Tibial artery (tissue), 4 donors: ENCODE results near the gene GLDC.

Experiments used
- DNase-seq, 2 donors: peaks; one replicate each; pipeline ENCODE4 v3.0.0-alpha.2; 2019
- H3K27ac ChIP-seq, 2 donors: fragments of 200-600 bp; sonication (generic) in 1 of 2; 1 replicate in 1 of 2; 2 replicates in 1 of 2; pipeline ENCODE4 v1.5.1; 2018 to 2019; ENCODE audit warnings: mild to moderate bottlenecking in 1 of 2
- H3K27me3 ChIP-seq, 2 donors: fragments of 200-600 bp; sonication (generic) in 1 of 2; one replicate each; pipeline versions ENCODE4 v1.5.1 to v1.6.0; 2016 to 2019
- H3K36me3 ChIP-seq, 3 donors: fragments of 200-600 bp; sonication (generic) in 2 of 3; one replicate each; pipeline ENCODE4 v1.5.1; 2016 to 2019; ENCODE audit warnings: mild to moderate bottlenecking in 2 of 3
- H3K4me1 ChIP-seq, 4 donors: fragments of 200-600 bp; sonication (generic) in 2 of 4; 1 replicate in 3 of 4; 2 replicates in 1 of 4; pipeline ENCODE4 v1.5.1; 2016 to 2019
- H3K4me3 ChIP-seq, 2 donors: fragments of 200-600 bp; sonication (generic) in 1 of 2; 1 replicate in 1 of 2; 2 replicates in 1 of 2; pipeline ENCODE4 v1.5.1; 2018 to 2019; ENCODE audit warnings: mild to moderate bottlenecking in 2 of 2
- H3K9me3 ChIP-seq, 3 donors: fragments of 200-600 bp; sonication (generic) in 1 of 3; one replicate each; pipeline ENCODE4 v1.5.1; 2016 to 2019
- intact Hi-C: fragments of 100-400 bp; cut with DNase I; formaldehyde crosslinking; loops from one replicate; pipeline ENCODE4 v1.15.0; 2023; ENCODE audit warnings: low total_unique reads
- TF ChIP-seq, protein P1 (sequence below), 2 experiments: fragments of 200-600 bp in 1 of 2; fragments of 450-650 bp in 1 of 2; IDR thresholded peaks; one replicate each; pipeline ENCODE4 v1.5.1; 2017 to 2019; ENCODE audit warnings: antibody characterized with exemption in 2 of 2, mild to moderate bottlenecking in 1 of 2, moderate library complexity in 1 of 2

The GLDC gene

DNA sequence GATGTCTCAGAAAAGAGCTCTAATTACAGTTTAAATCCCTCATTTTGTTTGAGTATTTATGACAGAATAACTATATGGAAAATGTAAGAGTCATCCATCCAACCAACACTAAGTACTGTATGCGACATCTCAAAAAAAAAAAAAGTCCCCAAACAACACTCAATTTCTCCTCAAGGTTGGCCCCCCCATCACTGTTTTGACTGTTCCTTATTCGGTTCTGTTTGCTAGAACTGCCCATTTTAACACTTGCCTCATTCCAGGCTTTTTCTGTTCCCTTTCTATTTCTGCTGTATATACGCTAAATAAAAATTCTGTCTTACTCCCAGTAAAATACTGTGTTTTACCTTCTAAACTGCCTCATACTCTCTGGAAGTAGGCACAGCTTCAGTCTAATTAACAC lies 25.2 kb downstream of the GLDC start:
- DNase-seq = no peak
- no peaks in the 10 kb centered on the region for H3K36me3 ChIP-seq
- H3K27ac ChIP-seq = no peak overlapping the region
- peaks cover 0 to 6% of the 10 kb centered on the region in 2 donors for H3K27me3 ChIP-seq
- TF ChIP-seq, protein P1, sequence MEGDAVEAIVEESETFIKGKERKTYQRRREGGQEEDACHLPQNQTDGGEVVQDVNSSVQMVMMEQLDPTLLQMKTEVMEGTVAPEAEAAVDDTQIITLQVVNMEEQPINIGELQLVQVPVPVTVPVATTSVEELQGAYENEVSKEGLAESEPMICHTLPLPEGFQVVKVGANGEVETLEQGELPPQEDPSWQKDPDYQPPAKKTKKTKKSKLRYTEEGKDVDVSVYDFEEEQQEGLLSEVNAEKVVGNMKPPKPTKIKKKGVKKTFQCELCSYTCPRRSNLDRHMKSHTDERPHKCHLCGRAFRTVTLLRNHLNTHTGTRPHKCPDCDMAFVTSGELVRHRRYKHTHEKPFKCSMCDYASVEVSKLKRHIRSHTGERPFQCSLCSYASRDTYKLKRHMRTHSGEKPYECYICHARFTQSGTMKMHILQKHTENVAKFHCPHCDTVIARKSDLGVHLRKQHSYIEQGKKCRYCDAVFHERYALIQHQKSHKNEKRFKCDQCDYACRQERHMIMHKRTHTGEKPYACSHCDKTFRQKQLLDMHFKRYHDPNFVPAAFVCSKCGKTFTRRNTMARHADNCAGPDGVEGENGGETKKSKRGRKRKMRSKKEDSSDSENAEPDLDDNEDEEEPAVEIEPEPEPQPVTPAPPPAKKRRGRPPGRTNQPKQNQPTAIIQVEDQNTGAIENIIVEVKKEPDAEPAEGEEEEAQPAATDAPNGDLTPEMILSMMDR (IDR thresholded peaks at IDR 0.05) = no peak
- no peak overlapping the region for H3K4me3 ChIP-seq
- no peaks in the 10 kb centered on the region for H3K9me3 ChIP-seq
- no peaks in the 10 kb centered on the region for H3K4me1 ChIP-seq
- intact Hi-C loops = no loop called here

DNA sequence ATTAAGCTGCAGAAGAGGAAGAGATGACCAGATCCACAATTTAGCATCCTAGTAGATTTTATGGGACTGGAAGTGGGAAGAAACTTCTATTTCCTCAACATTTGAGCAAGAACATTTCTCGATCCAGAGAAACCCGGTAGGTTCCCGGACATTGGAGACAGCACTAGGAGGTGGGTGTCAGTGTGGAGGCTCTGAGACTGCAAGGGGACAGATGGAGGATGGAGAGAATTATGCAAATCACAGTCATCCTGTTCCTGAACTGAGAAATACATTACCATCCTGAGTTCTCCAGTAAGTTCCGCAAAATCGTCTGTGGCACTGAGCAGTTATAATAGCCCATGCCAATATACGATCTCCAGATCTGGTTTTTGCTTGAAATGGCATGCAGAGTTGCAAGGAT lies 25.6 kb downstream of the GLDC start:
- DNase-seq = no peak
- Histone ChIP-seq H3K27me3 (peaks cover 0 to 2% of the 10 kb centered on the region in 2 donors), H3K4me3 (no peak overlapping the region), H3K27ac (no peak overlapping the region), H3K4me1 (no peaks in the 10 kb centered on the region), H3K36me3 (no peaks in the 10 kb centered on the region), H3K9me3 (no peaks in the 10 kb centered on the region)
- TF ChIP-seq, protein P1 (IDR thresholded peaks at IDR 0.05) = no peak
- intact Hi-C loops = no loop called here

DNA sequence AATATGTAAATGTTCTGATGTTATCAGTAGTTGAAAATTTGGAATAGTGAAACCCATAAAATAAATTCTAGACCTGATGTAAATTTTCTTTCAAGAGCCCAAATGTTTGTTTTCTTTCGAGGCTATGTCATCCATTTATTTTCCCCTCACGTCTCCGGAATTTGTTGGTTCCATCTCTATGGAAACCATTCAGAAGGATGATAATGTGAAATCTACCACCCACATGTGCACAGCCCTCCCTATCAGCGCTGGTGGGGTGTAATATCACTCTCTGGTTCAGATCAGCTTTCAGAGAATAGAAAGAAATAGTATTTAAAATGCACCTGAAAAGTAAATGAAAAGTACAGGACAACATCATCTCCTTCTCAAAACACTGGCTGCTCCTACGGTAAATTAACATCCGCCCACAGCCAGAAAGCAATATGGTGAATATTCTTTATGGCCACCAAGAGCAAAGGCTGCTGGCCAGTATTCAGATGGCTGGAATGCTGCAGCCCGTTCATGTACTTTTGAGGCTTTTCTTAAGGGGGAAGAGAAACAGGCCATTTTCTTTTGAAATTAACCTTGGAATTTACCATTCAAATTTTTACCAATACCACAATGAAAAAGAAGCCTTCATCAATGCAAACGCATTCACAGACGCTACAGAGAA lies 28.5 kb downstream of the GLDC start:
- Histone ChIP-seq H3K4me1 (no peaks in the 10 kb centered on the region), H3K4me3 (no peak overlapping the region), H3K36me3 (no peaks in the 10 kb centered on the region), H3K27ac (no peak overlapping the region), H3K9me3 (no peaks in the 10 kb centered on the region), H3K27me3 (no peaks in the 10 kb centered on the region)
- TF ChIP-seq, protein P1 (IDR thresholded peaks at IDR 0.05) = no peak
- no peak for DNase-seq
- intact Hi-C loops = no loop called here

DNA sequence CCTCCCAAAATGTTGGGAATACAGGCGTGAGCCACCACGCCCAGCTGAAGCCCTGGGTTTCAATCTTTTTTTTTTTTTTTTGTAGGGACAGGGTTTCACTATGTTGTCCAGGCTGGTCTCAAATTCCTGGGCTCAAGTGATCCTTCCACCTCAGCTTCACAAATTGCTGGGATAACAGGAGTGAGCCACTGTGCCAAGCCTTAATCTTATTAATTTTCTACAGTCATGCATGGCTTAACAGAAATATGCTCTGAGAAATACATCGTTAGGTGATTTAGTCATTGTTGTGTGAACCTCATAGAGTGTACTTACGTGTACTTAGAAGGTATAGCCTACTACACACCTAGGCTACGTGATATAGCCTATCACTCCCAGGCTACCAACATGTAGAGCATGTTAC lies 31.0 kb downstream of the GLDC start:
- TF ChIP-seq, protein P1 (IDR thresholded peaks at IDR 0.05) = no peak
- Histone ChIP-seq H3K9me3 (no peaks in the 10 kb centered on the region), H3K4me3 (no peak overlapping the region), H3K27ac (no peak overlapping the region), H3K4me1 (no peaks in the 10 kb centered on the region), H3K36me3 (no peaks in the 10 kb centered on the region), H3K27me3 (no peaks in the 10 kb centered on the region)
- DNase-seq = no peak
- intact Hi-C loops = no loop called here

DNA sequence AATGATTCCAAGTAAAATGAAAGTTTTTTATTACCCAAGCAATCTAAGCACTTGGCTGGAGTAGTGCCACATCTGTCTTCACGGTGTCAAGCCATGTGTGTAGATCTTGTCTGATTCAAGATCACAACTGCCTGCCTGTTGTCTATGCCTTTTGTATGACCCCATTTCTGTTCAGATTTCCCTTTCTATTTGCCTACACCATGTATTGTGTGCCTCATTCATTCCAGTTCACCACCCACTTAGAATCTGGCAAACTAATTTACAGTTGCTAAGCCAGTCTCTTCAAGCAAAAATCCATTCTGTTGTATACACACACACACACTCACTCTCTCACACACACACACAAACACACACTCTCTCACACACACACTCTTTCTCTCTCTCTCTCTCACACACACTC lies 33.7 kb downstream of the GLDC start:
- no peaks in the 10 kb centered on the region for H3K27me3 ChIP-seq
- H3K4me1 ChIP-seq = no peaks in the 10 kb centered on the region
- no peaks in the 10 kb centered on the region for H3K36me3 ChIP-seq
- intact Hi-C loops = no loop called here
- TF ChIP-seq, protein P1 (IDR thresholded peaks at IDR 0.05) = no peak
- no peak for DNase-seq
- no peak overlapping the region for H3K4me3 ChIP-seq
- H3K27ac ChIP-seq = no peak overlapping the region
- no peaks in the 10 kb centered on the region for H3K9me3 ChIP-seq

DNA sequence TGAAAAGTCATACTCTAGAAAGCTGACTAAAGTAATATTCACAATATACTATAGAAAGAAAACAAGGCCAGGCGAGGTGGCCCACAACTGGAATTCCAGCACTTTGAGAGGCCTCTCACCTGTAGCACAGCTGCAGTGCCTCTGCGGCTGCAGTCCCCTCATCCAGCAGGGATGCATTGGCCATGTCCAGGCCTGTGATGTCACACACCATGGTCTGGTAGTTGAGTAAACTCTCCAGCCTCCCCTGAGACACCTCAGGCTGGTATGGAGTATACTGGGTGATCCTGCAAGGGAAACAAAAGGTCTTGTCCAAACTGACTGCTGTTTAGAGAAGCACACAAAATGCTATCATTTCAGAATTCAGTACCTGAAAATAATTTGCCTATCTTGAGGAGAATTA lies 35.5 kb downstream of the GLDC start:
- Histone ChIP-seq H3K9me3 (no peaks in the 10 kb centered on the region), H3K4me1 (no peaks in the 10 kb centered on the region)
- TF ChIP-seq, protein P1 (IDR thresholded peaks at IDR 0.05) = no peak

More for the DNA sequence above, 35.5 kb downstream of the GLDC start:
- Histone ChIP-seq H3K36me3 (no peaks in the 10 kb centered on the region), H3K27ac (no peak overlapping the region), H3K4me3 (no peak overlapping the region), H3K27me3 (no peaks in the 10 kb centered on the region)
- intact Hi-C loops = no loop called here
- no peak for DNase-seq
